Smooth muscle cell (in vitro differentiated cells): ENCODE measurements around the gene SUMF1. TPM values are rescaled to one million over a fixed set of nuclear protein-coding genes. Genes with fewer than 3 reads are reported as not detected.
"Not testable (repeated sequence)": the region's sequence is repeated elsewhere in the genome, so short reads cannot be mapped to it uniquely, and the experiment has no call there.

Source experiments
- DNase-seq: peaks from one replicate; lab custom pipeline; 2025; ENCODE audit not compliant: unreplicated experiment; lab: John Stamatoyannopoulos, UW
- H2AFZ ChIP-seq: fragments of 200-600 bp; sonication (generic); 2 replicates; pipeline ENCODE4 v1.6.0; 2016; ENCODE audit warnings: antibody characterized with exemption, low read depth, mild to moderate bottlenecking
- H3F3A ChIP-seq: fragments of 200-600 bp; sonication (generic); 2 replicates; pipeline ENCODE4 v1.6.0; 2017; ENCODE audit warnings: antibody characterized with exemption, low read depth
- H3K27ac ChIP-seq: fragments of 200-600 bp; sonication (generic); 2 replicates; pipeline ENCODE4 v1.5.1; 2016; ENCODE audit warnings: low read depth, mild to moderate bottlenecking
- H3K27me3 ChIP-seq: fragments of 200-600 bp; sonication (generic); 2 replicates; pipeline ENCODE4 v1.6.1; 2016; ENCODE audit warnings: low read depth, mild to moderate bottlenecking
- H3K36me3 ChIP-seq: fragments of 200-600 bp; sonication (generic); 2 replicates; pipeline ENCODE4 v1.5.1; 2016; ENCODE audit warnings: low read depth
- H3K4me1 ChIP-seq: fragments of 200-600 bp; sonication (generic); 2 replicates; pipeline ENCODE4 v1.5.1; 2016; ENCODE audit warnings: low read depth
- H3K4me2 ChIP-seq: fragments of 200-600 bp; sonication (generic); 2 replicates; pipeline ENCODE4 v1.6.0; 2016; ENCODE audit warnings: mild to moderate bottlenecking
- H3K4me3 ChIP-seq: fragments of 200-600 bp; sonication (generic); 2 replicates; pipeline ENCODE4 v1.5.1; 2016; ENCODE audit warnings: mild to moderate bottlenecking
- H3K79me2 ChIP-seq: fragments of 200-600 bp; sonication (generic); 2 replicates; pipeline ENCODE4 v1.6.0; 2016; ENCODE audit warnings: low read depth, mild to moderate bottlenecking
- H3K9ac ChIP-seq: fragments of 200-600 bp; sonication (generic); 2 replicates; pipeline ENCODE4 v1.6.0; 2016; ENCODE audit warnings: low read depth
- H3K9me3 ChIP-seq: fragments of 200-600 bp; sonication (generic); replicated peaks from 2 replicates; pipeline ENCODE4 v1.5.1; 2016; ENCODE audit warnings: low read depth
- H4K20me1 ChIP-seq: fragments of 200-600 bp; sonication (generic); 2 replicates; pipeline ENCODE4 v1.6.0; 2016; ENCODE audit warnings: low read depth
- WGBS: methylation state at CpG from one replicate; pipeline ENCODE4 v1.1.7; 2016; ENCODE audit warnings: low lambda C conversion rate; 5-methylcytosine and 5-hydroxymethylcytosine counted together
- polyA plus RNA-seq: library from polyadenylated mRNA; unstranded; fragments of >200 nt; fragmentation: Nextera tagmentation; extraction: Ambion mirVana; gene quantifications from 2 replicates; pipeline ENCODE4 v1.2.1, GENCODE V29; 2016
- total RNA-seq: library from RNA; depleted of rRNA; stranded (reverse); fragments of >200 nt; gene quantifications from 2 replicates; pipeline ENCODE4 v1.2.3, GENCODE V29; 2014
- TF ChIP-seq, protein P1 (sequence below): fragments of 200-600 bp; sonication (generic); IDR thresholded peaks from 2 replicates; pipeline ENCODE4 v1.5.1; 2017; ENCODE audit warnings: borderline replicate concordance, mild to moderate bottlenecking, antibody characterized with exemption; ENCODE audit not compliant: insufficient read depth, poor library complexity, severe bottlenecking

SUMF1 gene
- total and polyA plus RNA-seq, 2 experiments from 2014 or later = 28.3 to 29.5 TPM

DNA sequence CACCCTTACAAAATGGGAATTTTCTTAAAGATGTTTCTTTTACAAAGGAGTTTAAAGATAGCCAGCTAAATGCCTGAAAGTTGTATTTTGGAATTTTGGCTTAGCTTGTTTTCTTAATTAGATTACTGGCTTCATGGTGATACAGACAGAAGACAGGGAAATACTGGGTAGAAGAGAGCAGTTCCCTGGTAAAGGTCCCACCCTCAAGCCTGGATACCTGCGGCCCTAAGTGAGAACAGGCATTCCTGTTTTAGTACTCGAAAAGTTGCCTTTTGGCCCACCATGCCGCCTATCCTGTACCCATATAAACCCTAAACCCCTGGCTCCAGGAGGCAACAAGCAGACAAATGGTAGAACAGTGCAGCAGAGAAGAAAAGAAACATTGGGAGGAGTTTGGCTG lies 134.5 kb downstream of the SUMF1 start:
- Histone ChIP-seq H3K79me2 (no peaks in the 10 kb centered on the region), H3K27ac (no peak overlapping the region), H3K27me3 (no peaks in the 10 kb centered on the region), H3K9me3 (no peaks in the 10 kb centered on the region), H4K20me1 (no peaks in the 10 kb centered on the region), H3K4me2 (no peak overlapping the region), H3F3A (no peaks in the 10 kb centered on the region), H3K9ac (no peak overlapping the region), H3K4me3 (no peak overlapping the region), H3K4me1 (no peaks in the 10 kb centered on the region), H2AFZ (no peak overlapping the region), H3K36me3 (no peaks in the 10 kb centered on the region)
- WGBS = 82% methylated on average over 3 of the region's 3 CpGs
- DNase-seq = no peak
- TF ChIP-seq, protein P1, sequence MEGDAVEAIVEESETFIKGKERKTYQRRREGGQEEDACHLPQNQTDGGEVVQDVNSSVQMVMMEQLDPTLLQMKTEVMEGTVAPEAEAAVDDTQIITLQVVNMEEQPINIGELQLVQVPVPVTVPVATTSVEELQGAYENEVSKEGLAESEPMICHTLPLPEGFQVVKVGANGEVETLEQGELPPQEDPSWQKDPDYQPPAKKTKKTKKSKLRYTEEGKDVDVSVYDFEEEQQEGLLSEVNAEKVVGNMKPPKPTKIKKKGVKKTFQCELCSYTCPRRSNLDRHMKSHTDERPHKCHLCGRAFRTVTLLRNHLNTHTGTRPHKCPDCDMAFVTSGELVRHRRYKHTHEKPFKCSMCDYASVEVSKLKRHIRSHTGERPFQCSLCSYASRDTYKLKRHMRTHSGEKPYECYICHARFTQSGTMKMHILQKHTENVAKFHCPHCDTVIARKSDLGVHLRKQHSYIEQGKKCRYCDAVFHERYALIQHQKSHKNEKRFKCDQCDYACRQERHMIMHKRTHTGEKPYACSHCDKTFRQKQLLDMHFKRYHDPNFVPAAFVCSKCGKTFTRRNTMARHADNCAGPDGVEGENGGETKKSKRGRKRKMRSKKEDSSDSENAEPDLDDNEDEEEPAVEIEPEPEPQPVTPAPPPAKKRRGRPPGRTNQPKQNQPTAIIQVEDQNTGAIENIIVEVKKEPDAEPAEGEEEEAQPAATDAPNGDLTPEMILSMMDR = no peak

DNA sequence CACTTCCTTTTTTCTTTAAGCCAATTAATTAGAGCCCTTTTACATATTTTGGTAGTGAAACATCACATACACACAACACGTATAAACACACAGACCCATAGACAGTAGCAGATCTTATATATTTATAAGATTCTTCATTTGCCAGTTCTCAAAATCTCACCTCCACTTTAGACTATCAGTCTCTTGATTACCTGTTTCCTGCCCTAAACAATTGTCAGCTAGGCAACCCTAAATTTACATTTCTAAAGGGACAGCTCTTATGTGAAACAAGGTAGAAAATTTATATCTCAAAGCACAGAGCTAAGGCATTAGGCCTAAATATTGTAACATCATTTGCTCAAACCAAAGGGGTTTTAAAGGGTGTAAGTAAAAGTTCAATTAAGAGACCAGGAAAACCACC lies 135.0 kb downstream of the SUMF1 start:
- H3K27ac ChIP-seq = no peak overlapping the region
- H3K36me3 ChIP-seq = no peaks in the 10 kb centered on the region
- no peaks in the 10 kb centered on the region for H3K79me2 ChIP-seq
- no peaks in the 10 kb centered on the region for H3K27me3 ChIP-seq
- TF ChIP-seq, protein P1 = no peak
- no peak overlapping the region for H3K4me3 ChIP-seq
- 91% methylated on average over 1 of the region's 1 CpG for WGBS
- no peaks in the 10 kb centered on the region for H3F3A ChIP-seq
- no peaks in the 10 kb centered on the region for H3K9me3 ChIP-seq
- no peak for DNase-seq
- no peak overlapping the region for H3K4me2 ChIP-seq
- H3K9ac ChIP-seq = no peak overlapping the region
- no peaks in the 10 kb centered on the region for H3K4me1 ChIP-seq
- no peak overlapping the region for H2AFZ ChIP-seq
- H4K20me1 ChIP-seq = no peaks in the 10 kb centered on the region

DNA sequence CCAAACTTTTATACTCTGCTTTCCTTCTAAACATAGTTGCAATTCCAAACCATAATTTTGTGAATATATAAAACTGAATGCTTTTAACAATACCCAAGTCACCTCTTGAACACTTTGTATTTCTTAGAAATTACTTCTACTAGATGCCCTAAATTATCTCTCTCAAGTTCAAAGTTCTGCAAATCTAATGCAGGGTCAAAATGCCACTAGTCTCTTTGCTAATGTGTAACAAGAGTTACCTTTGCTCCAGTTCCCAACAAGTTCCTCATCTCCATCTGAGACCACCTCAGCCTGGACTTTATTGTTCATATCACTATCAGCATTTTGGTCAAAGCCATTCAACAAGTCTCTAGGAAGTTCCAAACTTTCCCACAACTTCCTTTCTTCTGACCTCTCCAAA lies 137.3 kb downstream of the SUMF1 start:
- H3K9ac ChIP-seq, H3K27ac ChIP-seq, H3K79me2 ChIP-seq, H3K4me2 ChIP-seq, H3K27me3 ChIP-seq, H3F3A ChIP-seq, H3K4me1 ChIP-seq, H3K9me3 ChIP-seq, H3K4me3 ChIP-seq, H3K36me3 ChIP-seq, H4K20me1 ChIP-seq, H2AFZ ChIP-seq, DNase-seq: not testable (repeated sequence)

DNA sequence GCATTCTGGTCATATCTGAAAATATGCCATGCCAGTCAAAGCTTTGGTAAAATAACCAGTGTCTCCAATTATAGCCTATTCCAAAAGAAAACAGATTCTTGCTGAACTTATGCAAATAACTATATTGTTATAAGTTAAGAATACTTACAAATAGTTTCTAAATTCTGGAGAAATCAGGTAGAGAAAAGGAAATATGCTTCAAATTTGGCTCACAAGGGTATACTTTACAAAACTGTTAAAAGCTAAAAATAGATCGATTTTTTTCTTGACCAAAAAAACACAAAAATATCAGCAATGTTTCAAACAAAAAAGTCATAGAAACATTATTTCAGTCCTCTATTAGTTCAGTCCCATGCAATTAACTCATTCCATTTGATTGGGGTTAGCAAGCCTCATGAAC lies 140.2 kb downstream of the SUMF1 start:
- DNase-seq = no peak
- H3K27me3 ChIP-seq = no peaks in the 10 kb centered on the region
- H3K79me2 ChIP-seq = no peaks in the 10 kb centered on the region
- no peak overlapping the region for H3K4me3 ChIP-seq
- H3K36me3 ChIP-seq = no peaks in the 10 kb centered on the region
- 88% methylated on average over 1 of the region's 1 CpG for WGBS
- no peak overlapping the region for H3K4me2 ChIP-seq
- H3K9me3 ChIP-seq = no peaks in the 10 kb centered on the region
- no peaks in the 10 kb centered on the region for H3K4me1 ChIP-seq
- no peaks in the 10 kb centered on the region for H3F3A ChIP-seq
- no peaks in the 10 kb centered on the region for H4K20me1 ChIP-seq
- no peak overlapping the region for H3K27ac ChIP-seq
- no peak overlapping the region for H2AFZ ChIP-seq
- TF ChIP-seq, protein P1 = no peak
- H3K9ac ChIP-seq = no peak overlapping the region
